ENCODE measurements around the gene LIAS.

Gene LIAS

GRCh38 chr4:39522068-39522467, 63.2 kb downstream of the LIAS start:
- Histone ChIP-seq H3K79me2 (ENCODE audit: insufficient read depth, low read length) (no peaks in the 10 kb centered on the region; the same call in none of the 2 replicates), H3K4me2 (ENCODE audit: low read depth, low read length, poor library complexity, severe bottlenecking) (no peak overlapping the region), H3F3A (ENCODE audit: insufficient read depth) (peaks cover 5% of the 10 kb centered on the region; the same call in 1 of the 2 replicates), H3K4me3 (ENCODE audit: insufficient read depth, low read length, poor library complexity, severe bottlenecking) (no peak overlapping the region), H4K20me1 (ENCODE audit: low read depth, low read length) (no peaks in the 10 kb centered on the region), H3K9me3 (ENCODE audit: insufficient read depth, low read length) (no peaks in the 10 kb centered on the region), H3K27ac (ENCODE audit: low read depth, low read length) (no peak overlapping the region), H3K9me2 (replicated peaks; ENCODE audit: insufficient read depth, low read length) (no peaks in the 10 kb centered on the region), H3K9ac (ENCODE audit: low read length) (no peak overlapping the region), H3K36me3 (ENCODE audit: low read length) (no peaks in the 10 kb centered on the region), H3K27me3 (ENCODE audit: low read length) (no peaks in the 10 kb centered on the region), H2AFZ (ENCODE audit: low read depth, low read length, severe bottlenecking) (no peak overlapping the region)
- TF ChIP-seq EZH2phosphoT487 (conservative IDR thresholded peaks at IDR 0.05; ENCODE audit: low read length): no peak
- TF ChIP-seq CTCF (IDR thresholded peaks at IDR 0.05; ENCODE audit: insufficient read depth, low read length, poor library complexity, severe bottlenecking): no peak

- H3K9me3 ChIP-seq (ENCODE audit: insufficient read depth, low read length): no peaks in the 10 kb centered on the region
- H3K9me2 ChIP-seq (replicated peaks; ENCODE audit: insufficient read depth, low read length): no peaks in the 10 kb centered on the region
- no peak overlapping the region for H3K9ac ChIP-seq (ENCODE audit: low read length)
- no peak overlapping the region for H3K27ac ChIP-seq (ENCODE audit: low read depth, low read length)
- H3K4me2 ChIP-seq (ENCODE audit: low read depth, low read length, poor library complexity, severe bottlenecking): no peak overlapping the region
- no peak overlapping the region for H2AFZ ChIP-seq (ENCODE audit: low read depth, low read length, severe bottlenecking)
- TF ChIP-seq CTCF (IDR thresholded peaks at IDR 0.05; ENCODE audit: insufficient read depth, low read length, poor library complexity, severe bottlenecking) (no peak), EZH2phosphoT487 (conservative IDR thresholded peaks at IDR 0.05; ENCODE audit: low read length) (no peak)
- peaks cover 9% of the 10 kb centered on the region; the same call in 1 of the 2 replicates for H3F3A ChIP-seq (ENCODE audit: insufficient read depth)
- no peaks in the 10 kb centered on the region for H4K20me1 ChIP-seq (ENCODE audit: low read depth, low read length)
- no peak overlapping the region for H3K4me3 ChIP-seq (ENCODE audit: insufficient read depth, low read length, poor library complexity, severe bottlenecking)
- no peaks in the 10 kb centered on the region; the same call in none of the 2 replicates for H3K79me2 ChIP-seq (ENCODE audit: insufficient read depth, low read length)
- H3K27me3 ChIP-seq (ENCODE audit: low read length): no peaks in the 10 kb centered on the region
- H3K36me3 ChIP-seq (ENCODE audit: low read length): no peaks in the 10 kb centered on the region
Observed at GRCh38 chr4:39524161-39524957, 65.5 kb downstream of the LIAS start.

- H3K9me3 ChIP-seq (ENCODE audit: insufficient read depth, low read length): peaks cover 9% of the 10 kb centered on the region; the same call in 1 of the 2 replicates
- no peaks in the 10 kb centered on the region for H3K9me2 ChIP-seq (replicated peaks; ENCODE audit: insufficient read depth, low read length)
- peak overlapping the region; percentile 75 for H3K4me3 ChIP-seq (ENCODE audit: insufficient read depth, low read length, poor library complexity, severe bottlenecking)
- peak overlapping the region; percentile 68 for H3K9ac ChIP-seq (ENCODE audit: low read length)
- peak overlapping the region; percentile 73 for H3K4me2 ChIP-seq (ENCODE audit: low read depth, low read length, poor library complexity, severe bottlenecking)
- H3K27ac ChIP-seq (ENCODE audit: low read depth, low read length): no peak overlapping the region
- no peaks in the 10 kb centered on the region for H3K36me3 ChIP-seq (ENCODE audit: low read length)
- peak overlapping the region; percentile 86 for H2AFZ ChIP-seq (ENCODE audit: low read depth, low read length, severe bottlenecking)
- no peaks in the 10 kb centered on the region for H3K27me3 ChIP-seq (ENCODE audit: low read length)
- peaks cover 9% of the 10 kb centered on the region; the same call in 1 of the 2 replicates for H3F3A ChIP-seq (ENCODE audit: insufficient read depth)
- TF ChIP-seq EZH2phosphoT487 (conservative IDR thresholded peaks at IDR 0.05; ENCODE audit: low read length) (no peak), CTCF (IDR thresholded peaks at IDR 0.05; ENCODE audit: insufficient read depth, low read length, poor library complexity, severe bottlenecking) (no peak)
- H4K20me1 ChIP-seq (ENCODE audit: low read depth, low read length): no peaks in the 10 kb centered on the region
- H3K79me2 ChIP-seq (ENCODE audit: insufficient read depth, low read length): no peaks in the 10 kb centered on the region; the same call in none of the 2 replicates
Observed at GRCh38 chr4:39525822-39526690, 67.2 kb downstream of the LIAS start.
